ENCODE measurements around the gene RABGAP1L. TPM values are rescaled to one million over a fixed set of nuclear protein-coding genes. Genes with fewer than 3 reads are reported as not detected.

RABGAP1L gene
- total and polyA plus RNA-seq, 2 of the 4 experiments (the other 2 are of a cell fraction): 7.9 to 26.7 TPM

GRCh38 chr1:174894117-174894762 is 734.9 kb downstream of the RABGAP1L start:
- DNase-seq (no peak), ATAC-seq (ENCODE audit: low read depth) (no peak)
- Histone ChIP-seq H3K4me2 (ENCODE audit: low read depth, low read length) (no peak overlapping the region), H3K27me3 (ENCODE audit: control insufficient read depth, insufficient read depth, low read length) (no peaks in the 10 kb centered on the region), H2AFZ (replicated peaks; ENCODE audit: low read length, poor library complexity) (no peak overlapping the region), H3K23ac (ENCODE audit: low read depth, low read length) (no peak overlapping the region), H2BK120ac (ENCODE audit: low read depth, low read length) (no peak overlapping the region), H2BK20ac (ENCODE audit: low read depth, low read length) (no peak overlapping the region), H3K4ac (ENCODE audit: low read depth, low read length) (no peak overlapping the region), H2AK9ac (replicated peaks; ENCODE audit: low read depth, low read length, poor library complexity) (no peak overlapping the region), H3K4me3 (ENCODE audit: insufficient read depth, low read depth, low read length) (no peak overlapping the region), H3K14ac (replicated peaks; ENCODE audit: low read depth, low read length) (no peak overlapping the region), H3K56ac (ENCODE audit: extremely low read depth, insufficient read depth, low read length) (no peak overlapping the region), H3K9me1 (ENCODE audit: insufficient read depth, low read length) (no peaks in the 10 kb centered on the region), H3K9me3 (ENCODE audit: control insufficient read depth, insufficient read depth, low read length) (no peaks in the 10 kb centered on the region), H3K79me1 (ENCODE audit: low read depth in 1 of 2, low read length in 2 of 2) (no peaks in the 10 kb centered on the region), H3K18ac (ENCODE audit: low read depth, low read length) (no peak overlapping the region), H4K5ac (ENCODE audit: low read depth, low read length) (no peak overlapping the region), H2BK15ac (ENCODE audit: low read depth, low read length) (no peak overlapping the region), H4K91ac (ENCODE audit: insufficient read depth, low read depth, low read length) (no peak overlapping the region), H2BK5ac (ENCODE audit: low read depth, low read length, poor library complexity, severe bottlenecking) (no peak overlapping the region), H3K9ac (ENCODE audit: low read depth, low read length) (no peak overlapping the region), H4K20me1 (ENCODE audit: insufficient read depth, low read length) (no peaks in the 10 kb centered on the region), H2AK5ac (ENCODE audit: low read depth, low read length) (no peak overlapping the region), H3K4me1 (ENCODE audit: control insufficient read depth, insufficient read depth, low read length) (no peaks in the 10 kb centered on the region), H3K36me3 (ENCODE audit: control insufficient read depth, insufficient read depth, low read length) (no peaks in the 10 kb centered on the region), H3K27ac (ENCODE audit: insufficient read depth, low read length) (no peak overlapping the region), H4K8ac (ENCODE audit: low read depth in 2 of 2, low read length in 2 of 2) (no peak overlapping the region)
- TF ChIP-seq, protein P1, sequence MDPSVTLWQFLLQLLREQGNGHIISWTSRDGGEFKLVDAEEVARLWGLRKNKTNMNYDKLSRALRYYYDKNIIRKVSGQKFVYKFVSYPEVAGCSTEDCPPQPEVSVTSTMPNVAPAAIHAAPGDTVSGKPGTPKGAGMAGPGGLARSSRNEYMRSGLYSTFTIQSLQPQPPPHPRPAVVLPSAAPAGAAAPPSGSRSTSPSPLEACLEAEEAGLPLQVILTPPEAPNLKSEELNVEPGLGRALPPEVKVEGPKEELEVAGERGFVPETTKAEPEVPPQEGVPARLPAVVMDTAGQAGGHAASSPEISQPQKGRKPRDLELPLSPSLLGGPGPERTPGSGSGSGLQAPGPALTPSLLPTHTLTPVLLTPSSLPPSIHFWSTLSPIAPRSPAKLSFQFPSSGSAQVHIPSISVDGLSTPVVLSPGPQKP (IDR thresholded peaks at IDR 0.05; ENCODE audit: borderline replicate concordance, low read depth, low read length): no peak
- TF ChIP-seq CEBPB (IDR thresholded peaks at IDR 0.05; ENCODE audit: low read depth, low read length) (no peak), MAFK (IDR thresholded peaks at IDR 0.05; ENCODE audit: low read depth, low read length) (no peak), RFX5 (IDR thresholded peaks at IDR 0.05; ENCODE audit: low read depth, low read length) (no peak), BHLHE40 (IDR thresholded peaks at IDR 0.05; ENCODE audit: low read depth, low read length) (no peak), CHD1 (IDR thresholded peaks at IDR 0.05; ENCODE audit: low read depth, low read length) (no peak), POLR2A (IDR thresholded peaks at IDR 0.05; ENCODE audit: low read depth, low read length) (no peak), SMC3 (IDR thresholded peaks at IDR 0.05; ENCODE audit: low read depth, low read length) (no peak), RCOR1 (IDR thresholded peaks at IDR 0.05; ENCODE audit: insufficient replicate concordance, low read length) (no peak), MAZ (IDR thresholded peaks at IDR 0.05; ENCODE audit: borderline replicate concordance, low read depth, low read length) (no peak), NFE2L2 (IDR thresholded peaks at IDR 0.05; ENCODE audit: low read depth, low read length) (no peak), FOS (IDR thresholded peaks at IDR 0.05; ENCODE audit: low read depth, low read length) (no peak), MXI1 (IDR thresholded peaks at IDR 0.05; ENCODE audit: borderline replicate concordance, low read depth, low read length) (no peak), RAD21 (IDR thresholded peaks at IDR 0.05; ENCODE audit: low read length) (no peak)
- TF ChIP-seq, protein P2, sequence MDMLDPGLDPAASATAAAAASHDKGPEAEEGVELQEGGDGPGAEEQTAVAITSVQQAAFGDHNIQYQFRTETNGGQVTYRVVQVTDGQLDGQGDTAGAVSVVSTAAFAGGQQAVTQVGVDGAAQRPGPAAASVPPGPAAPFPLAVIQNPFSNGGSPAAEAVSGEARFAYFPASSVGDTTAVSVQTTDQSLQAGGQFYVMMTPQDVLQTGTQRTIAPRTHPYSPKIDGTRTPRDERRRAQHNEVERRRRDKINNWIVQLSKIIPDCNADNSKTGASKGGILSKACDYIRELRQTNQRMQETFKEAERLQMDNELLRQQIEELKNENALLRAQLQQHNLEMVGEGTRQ (IDR thresholded peaks at IDR 0.05; ENCODE audit: low read depth, low read length): no peak
- TF ChIP-seq, protein P3, sequence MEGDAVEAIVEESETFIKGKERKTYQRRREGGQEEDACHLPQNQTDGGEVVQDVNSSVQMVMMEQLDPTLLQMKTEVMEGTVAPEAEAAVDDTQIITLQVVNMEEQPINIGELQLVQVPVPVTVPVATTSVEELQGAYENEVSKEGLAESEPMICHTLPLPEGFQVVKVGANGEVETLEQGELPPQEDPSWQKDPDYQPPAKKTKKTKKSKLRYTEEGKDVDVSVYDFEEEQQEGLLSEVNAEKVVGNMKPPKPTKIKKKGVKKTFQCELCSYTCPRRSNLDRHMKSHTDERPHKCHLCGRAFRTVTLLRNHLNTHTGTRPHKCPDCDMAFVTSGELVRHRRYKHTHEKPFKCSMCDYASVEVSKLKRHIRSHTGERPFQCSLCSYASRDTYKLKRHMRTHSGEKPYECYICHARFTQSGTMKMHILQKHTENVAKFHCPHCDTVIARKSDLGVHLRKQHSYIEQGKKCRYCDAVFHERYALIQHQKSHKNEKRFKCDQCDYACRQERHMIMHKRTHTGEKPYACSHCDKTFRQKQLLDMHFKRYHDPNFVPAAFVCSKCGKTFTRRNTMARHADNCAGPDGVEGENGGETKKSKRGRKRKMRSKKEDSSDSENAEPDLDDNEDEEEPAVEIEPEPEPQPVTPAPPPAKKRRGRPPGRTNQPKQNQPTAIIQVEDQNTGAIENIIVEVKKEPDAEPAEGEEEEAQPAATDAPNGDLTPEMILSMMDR (conservative IDR thresholded peaks at IDR 0.05; ENCODE audit: low read depth, low read length): no peak
- POLR2A ChIA-PET (ENCODE audit: unreplicated experiment): no interaction called here
- 71% methylated on average over 2 of the region's 2 CpGs; no CpG with 5 or more reads in 1 of the 2 experiments for WGBS, 2 experiments (ENCODE audit: extremely low coverage in 2 of 2, insufficient read length in 1 of 2)
- in situ Hi-C loops (cut with MboI; ENCODE audit: low sequenced_read_pairs): no loop called here
- CTCF ChIA-PET: interaction anchor here (1.0 kb wide), 1 partner anchor 13 kb away, joined by 3 read pairs; no protein-coding TSS in a partner anchor
- no TSS peak for BruUV-seq (replicated peaks)
- dilution Hi-C loops (cut with HindIII; ENCODE audit: low sequenced_read_pairs, unreplicated experiment): no loop called here
- intact Hi-C loops (cut with micrococcal nuclease): no loop called here
